Measurements from ENCODE around the gene SUPT4H1. TPM values are rescaled to one million over a fixed set of nuclear protein-coding genes. Genes with fewer than 3 reads are reported as not detected.
A peak's percentile ranks its signal among the peaks of the same experiment; 100 is the strongest.

The SUPT4H1 gene
- total RNA-seq, 1 experiment from 2014 or later: 109 TPM

GRCh38 chr17:58324056-58324408, 28.0 kb downstream of the SUPT4H1 start:
- Mint-ChIP-seq H3K9me3 (no peaks in the 10 kb centered on the region), H3K27ac (no peak overlapping the region), H3K27me3 (ENCODE audit: low read depth) (peaks cover 58% of the 10 kb centered on the region), H3K36me3 (ENCODE audit: insufficient read depth in 1 of 3, low read depth in 3 of 3) (peaks cover 0 to 13% (median 2%) of the 10 kb centered on the region in 3 experiments; a peak in 5 of 7 replicates), H3K4me3 (peak overlapping the region; percentile 56 to 68), H3K4me1 (peaks cover 28 to 35% of the 10 kb centered on the region in 2 experiments)
- Histone ChIP-seq H3K23ac (ENCODE audit: insufficient read length, low read depth, low read length) (no peak overlapping the region), H2AK5ac (ENCODE audit: insufficient read length, low read length) (no peak overlapping the region), H4K20me1 (ENCODE audit: control insufficient read depth, insufficient read depth, insufficient read length) (no peaks in the 10 kb centered on the region), H3K79me1 (ENCODE audit: insufficient read depth, low read depth, low read length, poor library complexity, severe bottlenecking) (no peaks in the 10 kb centered on the region), H2BK20ac (ENCODE audit: low read depth, low read length, poor library complexity, severe bottlenecking) (no peak overlapping the region), H3K4me2 (ENCODE audit: insufficient read depth, insufficient read length, low read length) (peak overlapping the region; percentile 33), H2BK15ac (ENCODE audit: low read depth, low read length) (no peak overlapping the region), H3K4ac (ENCODE audit: low read depth, low read length) (no peak overlapping the region), H3K27ac (ENCODE audit: insufficient read length, low read depth, low read length) (no peak overlapping the region), H3K23me2 (ENCODE audit: insufficient read length, low read depth, low read length, poor library complexity, severe bottlenecking) (peaks cover 15% of the 10 kb centered on the region), H2AFZ (ENCODE audit: low read length) (no peak overlapping the region), H3K9me3 (ENCODE audit: control insufficient read depth, low read depth, low read length) (no peaks in the 10 kb centered on the region), H2BK12ac (ENCODE audit: insufficient read length, low read depth, low read length) (no peak overlapping the region), H2BK120ac (ENCODE audit: low read depth, low read length, poor library complexity, severe bottlenecking) (no peak overlapping the region), H3K56ac (ENCODE audit: insufficient read length, low read depth, low read length) (no peak overlapping the region), H2BK5ac (ENCODE audit: insufficient read length, low read length) (no peak overlapping the region), H3K18ac (ENCODE audit: insufficient read length, low read depth, low read length) (peak overlapping the region; percentile 17), H3T11ph (ENCODE audit: low read length) (no peak overlapping the region), H3K79me2 (ENCODE audit: insufficient read depth, low read length) (no peaks in the 10 kb centered on the region), H3K9ac (ENCODE audit: extremely low read depth, insufficient read length, low read length) (no peak overlapping the region), H3K14ac (ENCODE audit: insufficient read depth, low read length) (peak overlapping the region; percentile 60; the same call in 1 of the 2 replicates), H4K91ac (ENCODE audit: insufficient read length, low read depth, low read length) (no peak overlapping the region), H3K4me1 (ENCODE audit: insufficient read depth, low read length) (peaks cover under 1% of the 10 kb centered on the region; the same call in 1 of the 2 replicates), H4K5ac (ENCODE audit: insufficient read length, low read depth, low read length) (no peak overlapping the region), H3K27me3 (ENCODE audit: insufficient read depth, low read length) (no peaks in the 10 kb centered on the region; the same call in 1 of the 2 replicates), H4K8ac (replicated peaks; ENCODE audit: insufficient read length, low read depth, low read length) (no peak overlapping the region)
- TF ChIP-seq, protein P1, sequence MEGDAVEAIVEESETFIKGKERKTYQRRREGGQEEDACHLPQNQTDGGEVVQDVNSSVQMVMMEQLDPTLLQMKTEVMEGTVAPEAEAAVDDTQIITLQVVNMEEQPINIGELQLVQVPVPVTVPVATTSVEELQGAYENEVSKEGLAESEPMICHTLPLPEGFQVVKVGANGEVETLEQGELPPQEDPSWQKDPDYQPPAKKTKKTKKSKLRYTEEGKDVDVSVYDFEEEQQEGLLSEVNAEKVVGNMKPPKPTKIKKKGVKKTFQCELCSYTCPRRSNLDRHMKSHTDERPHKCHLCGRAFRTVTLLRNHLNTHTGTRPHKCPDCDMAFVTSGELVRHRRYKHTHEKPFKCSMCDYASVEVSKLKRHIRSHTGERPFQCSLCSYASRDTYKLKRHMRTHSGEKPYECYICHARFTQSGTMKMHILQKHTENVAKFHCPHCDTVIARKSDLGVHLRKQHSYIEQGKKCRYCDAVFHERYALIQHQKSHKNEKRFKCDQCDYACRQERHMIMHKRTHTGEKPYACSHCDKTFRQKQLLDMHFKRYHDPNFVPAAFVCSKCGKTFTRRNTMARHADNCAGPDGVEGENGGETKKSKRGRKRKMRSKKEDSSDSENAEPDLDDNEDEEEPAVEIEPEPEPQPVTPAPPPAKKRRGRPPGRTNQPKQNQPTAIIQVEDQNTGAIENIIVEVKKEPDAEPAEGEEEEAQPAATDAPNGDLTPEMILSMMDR (conservative IDR thresholded peaks at IDR 0.05): no peak
- no peak for DNase-seq
- WGBS (ENCODE audit: extremely low coverage, insufficient read length, low lambda C conversion rate): no CpG with 5 or more reads among the region's 13 CpGs

All from H9 (cell line).